NOMO-1 (cell line): Measurements from ENCODE around the gene PHF1.
A peak's percentile ranks its signal among the peaks of the same experiment; 100 is the strongest.

Experiments used
- DNase-seq, 2 experiments: peaks; one replicate each; lab custom pipeline; 2025; ENCODE audit not compliant: unreplicated experiment in 2 of 2; lab: John Stamatoyannopoulos, UW

The PHF1 gene

DNA sequence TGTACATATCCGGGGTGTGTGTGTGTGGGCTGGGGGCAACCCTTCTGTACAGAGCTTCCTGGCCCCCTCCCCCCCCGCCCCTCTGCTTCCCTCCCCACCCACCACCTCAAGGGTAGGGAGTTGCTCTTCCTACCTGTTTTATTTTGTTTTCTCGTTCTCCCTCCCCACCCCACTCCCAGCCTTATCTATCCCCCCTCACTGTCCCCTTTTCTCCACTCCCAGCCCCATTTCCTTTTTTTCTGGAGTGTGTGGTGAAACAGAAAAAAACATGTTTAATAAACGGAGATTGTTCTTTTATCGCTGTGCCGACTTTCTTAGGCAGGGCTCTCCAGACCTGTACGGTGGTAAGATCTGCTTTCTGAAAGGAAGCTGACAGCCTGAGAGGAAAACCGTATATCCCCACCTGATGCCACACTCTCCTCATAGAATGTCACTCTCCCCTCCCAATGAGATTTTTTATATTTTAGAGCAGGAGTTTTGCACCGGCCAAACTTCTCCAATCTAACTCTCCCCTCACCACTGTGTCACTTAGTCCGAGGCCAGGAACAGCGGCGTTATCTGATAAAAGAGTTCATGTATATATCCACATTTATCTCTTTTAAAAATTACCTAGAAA, 42.7 kb downstream of the PHF1 start:
- no peak for DNase-seq

DNA sequence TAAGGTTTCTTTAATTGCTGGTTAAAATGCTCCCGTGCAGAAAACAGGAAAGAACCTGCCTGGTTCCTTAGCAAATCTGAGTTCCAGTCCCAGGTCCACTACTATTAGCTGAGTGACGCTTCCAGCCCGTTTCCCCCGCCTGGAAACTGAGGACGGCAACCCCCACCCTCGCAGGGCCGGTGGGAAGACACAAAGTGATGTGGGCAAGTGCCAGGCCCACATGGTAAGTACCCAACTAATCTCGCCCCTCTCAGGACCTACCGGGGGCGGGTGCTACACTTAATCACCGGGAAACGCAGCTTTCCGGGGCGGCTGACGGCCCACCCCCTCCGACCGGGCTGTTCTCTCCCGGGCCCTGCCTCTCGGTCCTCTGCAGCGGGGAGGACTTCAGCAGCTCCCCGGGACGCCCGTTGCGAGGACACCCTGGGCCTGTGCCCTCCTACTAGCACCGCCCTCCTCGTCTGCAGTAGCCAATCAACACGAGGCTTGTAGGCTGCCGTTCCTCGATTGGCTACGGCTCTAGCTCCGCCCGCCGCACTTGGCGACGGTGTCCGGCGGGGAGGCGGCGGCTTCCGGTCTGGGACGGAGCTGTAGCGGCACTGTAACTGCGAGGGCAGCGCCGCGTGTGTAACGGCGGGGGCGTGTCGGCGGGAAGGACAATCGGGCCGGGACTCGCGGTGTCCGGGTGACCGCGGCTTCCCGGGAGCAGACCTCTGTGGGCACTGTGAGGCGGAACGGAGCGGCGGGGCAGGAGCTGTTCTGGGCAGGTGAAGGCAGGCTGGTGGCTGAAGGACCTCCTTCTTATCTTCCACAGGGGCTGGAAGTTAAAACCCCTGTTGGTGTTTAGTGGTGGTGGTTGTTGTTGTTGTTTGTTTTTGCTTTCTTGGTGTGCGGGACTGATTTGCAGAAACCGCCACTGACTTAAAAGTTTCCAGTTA, 43.5 kb downstream of the PHF1 start, which contains the start of gene ZBTB9:
Gene ZBTB9, plus strand, starts transcription at position 568 of the 938 bp plus-strand sequence. CDS start 525 bp downstream, outside the sequence.
- peak; percentile 93 to 95 for DNase-seq

DNA sequence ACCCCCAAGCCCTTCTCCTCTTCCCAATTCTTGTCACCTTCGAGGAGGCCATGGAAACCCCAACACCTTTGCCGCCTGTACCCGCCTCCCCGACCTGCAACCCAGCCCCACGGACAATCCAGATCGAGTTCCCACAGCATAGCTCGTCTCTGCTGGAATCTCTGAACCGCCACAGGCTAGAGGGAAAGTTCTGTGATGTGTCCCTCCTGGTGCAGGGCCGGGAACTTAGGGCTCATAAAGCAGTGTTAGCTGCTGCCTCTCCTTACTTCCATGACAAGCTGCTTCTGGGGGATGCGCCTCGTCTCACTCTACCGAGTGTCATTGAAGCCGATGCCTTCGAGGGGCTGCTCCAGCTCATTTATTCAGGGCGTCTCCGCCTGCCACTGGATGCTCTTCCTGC, 44.2 kb downstream of the PHF1 start:
- no peak for DNase-seq

DNA sequence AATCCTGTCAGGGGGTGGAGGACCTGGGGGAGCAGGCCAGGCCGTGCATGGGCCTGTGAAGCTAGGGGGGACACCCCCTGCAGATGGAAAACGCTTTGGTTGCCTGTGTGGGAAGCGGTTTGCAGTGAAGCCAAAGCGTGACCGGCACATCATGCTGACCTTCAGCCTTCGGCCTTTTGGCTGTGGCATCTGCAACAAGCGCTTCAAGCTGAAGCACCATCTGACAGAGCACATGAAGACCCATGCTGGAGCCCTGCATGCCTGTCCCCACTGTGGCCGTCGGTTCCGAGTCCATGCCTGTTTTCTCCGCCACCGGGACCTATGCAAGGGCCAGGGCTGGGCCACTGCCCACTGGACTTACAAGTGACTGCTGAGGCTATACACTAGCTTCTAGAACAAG, 45.3 kb downstream of the PHF1 start:
- no peak for DNase-seq

DNA sequence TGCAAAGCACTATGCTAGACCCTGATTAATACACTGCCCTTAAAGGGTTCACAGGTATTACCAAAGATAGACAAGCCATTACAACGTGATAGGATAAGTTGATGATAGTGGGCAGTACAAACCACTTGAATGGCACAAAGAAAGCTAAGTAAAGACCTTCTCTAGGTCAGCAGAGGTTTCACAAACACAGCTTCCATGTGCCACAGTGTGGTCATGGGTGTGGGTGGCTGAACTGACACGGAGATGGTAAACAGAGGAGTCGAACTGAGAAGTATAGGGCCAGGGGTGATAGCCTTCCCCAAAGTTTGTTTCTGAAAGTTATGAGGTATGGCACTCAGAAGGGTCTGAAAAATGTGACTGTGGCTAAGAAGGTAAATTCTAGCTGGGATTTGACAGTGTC, 47.9 kb downstream of the PHF1 start:
- no peak for DNase-seq

DNA sequence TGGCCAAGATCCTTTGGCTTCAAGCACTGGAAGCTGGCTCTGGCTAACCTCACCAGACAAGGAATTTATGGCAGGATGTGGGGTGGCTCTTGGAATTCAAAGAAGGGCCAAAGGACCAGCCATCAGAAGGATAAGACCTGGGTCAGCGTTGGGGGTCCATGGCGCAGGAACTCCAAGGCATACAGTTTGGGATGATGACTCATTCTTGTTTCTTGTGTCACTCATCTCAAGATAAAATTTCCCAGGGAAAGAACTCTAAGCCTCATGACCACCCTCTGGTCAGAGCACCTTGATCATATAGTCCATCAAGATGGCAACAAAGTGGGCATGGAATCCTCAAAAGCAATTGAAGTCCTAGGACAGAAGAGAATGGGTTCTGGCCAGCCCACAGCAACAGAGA, 48.4 kb downstream of the PHF1 start:
- DNase-seq, result no peak
